HG03565 (cell line): ENCODE results near the gene CDHR1.
A peak's percentile ranks its signal among the peaks of the same experiment; 100 is the strongest.

Source experiments
- ATAC-seq: cut with Tn5 transposase; IDR thresholded peaks from one replicate; pipeline ENCODE4 v1.9.1; 2021; ENCODE audit warnings: mild to moderate bottlenecking, moderate library complexity; ENCODE audit not compliant: unreplicated experiment

Gene CDHR1

GRCh38 chr10:84197643-84198042 lies 3.3 kb downstream of the CDHR1 start:
- no peak for ATAC-seq

- ATAC-seq = no peak
Measured at GRCh38 chr10:84198206-84198915, 4.0 kb downstream of the CDHR1 start.

- no peak for ATAC-seq
Measured at GRCh38 chr10:84200537-84201243, 6.4 kb downstream of the CDHR1 start.

- no peak for ATAC-seq
Measured at GRCh38 chr10:84201244-84201606, 6.9 kb downstream of the CDHR1 start.

DNA sequence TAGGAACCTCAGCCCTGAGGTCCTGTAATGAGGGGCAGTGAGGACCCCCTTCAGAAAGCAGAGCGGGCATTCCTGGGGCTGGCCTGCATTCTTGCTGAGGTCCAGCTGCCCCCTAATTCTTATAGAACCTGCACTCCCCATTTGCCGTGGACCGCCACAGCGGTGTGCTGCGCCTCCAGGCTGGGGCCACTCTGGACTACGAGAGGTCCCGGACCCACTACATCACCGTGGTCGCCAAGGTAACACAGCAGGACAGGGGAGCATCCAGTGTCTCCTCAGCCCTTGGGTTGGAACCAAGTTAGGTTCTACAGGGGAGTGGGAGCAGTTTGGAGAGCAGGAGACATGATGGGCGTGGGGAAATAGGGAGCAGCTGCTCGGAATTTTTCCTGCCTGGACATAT lies 7.3 kb downstream of the CDHR1 start:
- ATAC-seq = no peak

DNA sequence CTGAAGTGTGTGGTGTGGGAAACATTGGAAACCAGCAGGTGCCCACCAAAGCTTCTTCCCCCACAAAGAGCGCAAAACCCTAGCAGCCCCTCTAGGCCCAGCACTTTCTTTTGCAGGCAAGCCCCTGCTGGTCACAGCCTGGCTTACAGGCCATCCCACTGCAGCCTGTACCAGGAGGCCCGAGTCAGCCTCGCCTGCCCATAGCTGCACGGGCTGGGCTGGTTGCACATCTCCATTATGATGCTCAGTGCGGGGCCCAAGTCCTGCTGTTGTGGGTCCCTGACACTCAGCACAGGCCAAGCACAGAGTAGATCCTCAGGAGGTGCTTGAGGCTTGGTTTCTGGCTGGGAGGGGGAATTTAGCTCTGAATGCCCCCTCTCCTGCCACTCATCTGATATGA lies 8.0 kb downstream of the CDHR1 start:
- ATAC-seq = no peak

DNA sequence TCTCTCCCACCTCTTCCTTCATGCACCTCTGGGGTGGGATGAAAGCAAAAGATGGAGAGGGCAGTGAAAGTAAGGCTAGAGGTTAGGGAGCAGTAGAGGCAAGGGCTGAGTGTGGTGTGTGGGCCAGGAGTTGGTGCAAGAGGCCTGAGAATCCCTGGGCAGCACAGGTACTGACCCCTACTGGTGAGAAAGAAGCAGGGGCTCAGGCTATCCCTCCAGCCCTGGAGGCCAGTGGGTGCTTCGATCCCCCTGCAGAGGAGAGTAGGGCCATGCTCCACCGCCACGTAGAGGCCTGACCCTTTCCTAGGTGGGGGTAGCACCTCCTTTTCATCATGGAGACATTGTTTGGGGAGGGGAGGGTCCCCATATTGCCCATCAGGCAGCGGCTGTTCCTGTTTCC lies 9.8 kb downstream of the CDHR1 start:
- ATAC-seq = peak; percentile 37

GRCh38 chr10:84204610-84205009 lies 10.3 kb downstream of the CDHR1 start:
- no peak for ATAC-seq

GRCh38 chr10:84205049-84205852 lies 10.9 kb downstream of the CDHR1 start:
- ATAC-seq = peak; percentile 81

GRCh38 chr10:84205853-84206525 lies 11.7 kb downstream of the CDHR1 start:
- no peak for ATAC-seq

GRCh38 chr10:84208023-84208422 lies 13.7 kb downstream of the CDHR1 start:
- ATAC-seq = no peak

- ATAC-seq = no peak
Measured at GRCh38 chr10:84211566-84211965, 17.2 kb downstream of the CDHR1 start.

DNA sequence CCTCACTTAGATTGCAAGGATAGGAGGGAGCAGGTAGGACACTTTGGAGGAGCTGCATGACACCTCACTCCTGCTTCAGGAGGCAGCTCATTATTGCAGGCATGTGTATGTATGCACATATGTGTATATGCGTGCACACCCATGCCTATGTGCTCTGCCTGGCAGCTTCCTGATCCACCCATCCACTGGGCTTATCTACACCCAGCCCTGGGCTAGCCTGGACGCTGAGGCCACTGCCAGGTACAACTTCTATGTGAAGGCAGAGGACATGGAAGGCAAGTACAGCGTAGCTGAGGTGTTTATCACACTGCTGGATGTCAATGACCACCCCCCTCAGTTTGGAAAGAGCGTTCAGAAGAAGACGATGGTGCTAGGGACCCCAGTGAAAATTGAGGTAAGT lies 17.7 kb downstream of the CDHR1 start:
- no peak for ATAC-seq

- no peak for ATAC-seq
Measured at GRCh38 chr10:84213076-84213475, 18.7 kb downstream of the CDHR1 start.

DNA sequence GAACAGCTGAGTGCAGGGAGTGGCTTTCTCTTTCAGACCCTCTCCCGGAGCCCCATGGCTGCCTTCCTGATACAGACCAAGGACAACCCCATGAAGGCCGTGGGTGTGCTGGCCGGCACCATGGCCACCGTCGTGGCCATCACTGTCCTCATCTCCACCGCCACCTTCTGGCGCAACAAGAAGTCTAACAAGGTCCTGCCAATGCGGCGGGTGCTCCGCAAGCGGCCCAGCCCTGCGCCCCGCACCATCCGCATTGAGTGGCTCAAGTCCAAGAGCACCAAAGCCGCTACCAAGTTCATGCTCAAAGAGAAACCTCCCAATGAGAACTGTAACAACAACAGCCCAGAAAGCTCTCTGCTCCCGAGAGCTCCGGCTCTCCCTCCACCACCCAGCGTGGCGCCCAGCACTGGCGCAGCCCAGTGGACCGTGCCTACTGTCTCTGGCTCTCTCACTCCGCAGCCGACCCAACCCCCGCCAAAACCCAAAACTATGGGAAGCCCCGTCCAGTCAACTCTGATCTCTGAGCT lies 19.8 kb downstream of the CDHR1 start:
- no peak for ATAC-seq

- peak; percentile 94 for ATAC-seq
Measured at GRCh38 chr10:84214612-84215235, 20.4 kb downstream of the CDHR1 start.

GRCh38 chr10:84216834-84217233 lies 22.5 kb downstream of the CDHR1 start:
- ATAC-seq = no peak

DNA sequence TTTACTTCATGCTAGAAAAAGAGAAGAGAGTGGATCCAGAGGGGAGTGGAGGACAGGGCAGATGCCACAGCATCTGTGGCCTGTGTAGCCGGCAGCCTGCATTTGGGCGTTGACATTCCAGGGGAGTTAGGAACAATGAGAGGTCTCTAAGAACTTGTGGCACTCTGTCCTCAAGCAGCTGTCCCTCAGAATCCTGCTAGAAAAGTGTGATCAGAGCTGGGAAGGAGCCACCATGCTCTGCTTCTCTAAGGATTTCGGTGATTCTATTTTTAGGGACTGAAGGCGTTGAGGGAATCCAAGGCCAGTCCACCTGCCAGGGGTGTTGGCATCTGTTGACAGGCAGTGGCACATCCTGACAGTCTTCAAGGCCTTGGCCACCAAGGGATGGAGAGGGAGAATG lies 23.4 kb downstream of the CDHR1 start:
- ATAC-seq = no peak

GRCh38 chr10:84221916-84222315 lies 27.6 kb downstream of the CDHR1 start:
- ATAC-seq = no peak

- ATAC-seq = no peak
Measured at GRCh38 chr10:84224411-84225028, 30.2 kb downstream of the CDHR1 start.
